SU-DHL-6 (cell line): ENCODE data around the gene KCNK3.

Experiments used
- H2AFZ ChIP-seq: fragments of 200-600 bp; sonication (generic); 2 replicates; pipeline ENCODE4 v1.6.1; 2014; ENCODE audit warnings: low read depth, mild to moderate bottlenecking, moderate library complexity, mixed read lengths, antibody characterized with exemption, low read length; ENCODE audit not compliant: severe bottlenecking
- H3F3A ChIP-seq: fragments of 200-600 bp; shearing (Covaris generic); 2 replicates; pipeline ENCODE4 v1.6.0; 2016; ENCODE audit warnings: antibody characterized with exemption, mild to moderate bottlenecking; ENCODE audit not compliant: insufficient read depth
- H3K27ac ChIP-seq: fragments of 200-600 bp; sonication (generic); 2 replicates; pipeline ENCODE4 v1.5.1; 2016; ENCODE audit warnings: low read depth, mild to moderate bottlenecking, low read length, moderate library complexity, mixed read lengths
- H3K27me3 ChIP-seq: fragments of 200-600 bp; sonication (generic), shearing (Covaris generic); 2 replicates; pipeline ENCODE4 v1.6.0; 2014; ENCODE audit warnings: mild to moderate bottlenecking, low read length
- H3K36me3 ChIP-seq: fragments of 200-600 bp; sonication (generic); 2 replicates; pipeline ENCODE4 v1.6.1; 2014; ENCODE audit warnings: mild to moderate bottlenecking, low read length, mixed read lengths
- H3K4me2 ChIP-seq: fragments of 300-600, 200-600 bp; shearing (Covaris generic), sonication (generic); 2 replicates; pipeline ENCODE4 v1.6.0; 2014; ENCODE audit warnings: low read length, low read depth, mild to moderate bottlenecking; ENCODE audit not compliant: poor library complexity, severe bottlenecking
- H3K4me3 ChIP-seq: fragments of 200-600 bp; sonication (generic); 2 replicates; pipeline ENCODE4 v1.5.1; 2014; ENCODE audit warnings: antibody characterized with exemption, low read length, mild to moderate bottlenecking, mixed read lengths; ENCODE audit not compliant: insufficient read depth, poor library complexity, severe bottlenecking
- H3K79me2 ChIP-seq: fragments of 200-600 bp; sonication (generic); 2 replicates; pipeline ENCODE4 v1.6.1; 2014; ENCODE audit warnings: mild to moderate bottlenecking, low read length, moderate library complexity; ENCODE audit not compliant: insufficient read depth
- H3K9ac ChIP-seq: fragments of 200-600 bp; sonication (generic); 2 replicates; pipeline ENCODE4 v1.7.0; 2014; ENCODE audit warnings: mild to moderate bottlenecking, low read length
- H3K9me2 ChIP-seq: fragments of 200-600 bp; sonication (generic); replicated peaks from 2 replicates; pipeline ENCODE4 v1.6.1; 2014; ENCODE audit warnings: low read length; ENCODE audit not compliant: insufficient read depth
- H3K9me3 ChIP-seq: fragments of 200-600 bp; sonication (generic); 2 replicates; pipeline ENCODE4 v1.6.1; 2014; ENCODE audit warnings: low read length, mixed read lengths; ENCODE audit not compliant: insufficient read depth
- H4K20me1 ChIP-seq: fragments of 200-600 bp; sonication (generic); 2 replicates; pipeline ENCODE4 v1.6.1; 2014; ENCODE audit warnings: low read depth, mild to moderate bottlenecking, antibody characterized with exemption, low read length, moderate library complexity, mixed read lengths
- CTCF ChIP-seq: fragments of 200-600 bp; sonication (generic); IDR thresholded peaks from one replicate; pipeline ENCODE4 v1.5.1; 2017; ENCODE audit warnings: antibody characterized with exemption, mild to moderate bottlenecking, low read length, moderate library complexity; ENCODE audit not compliant: insufficient read depth, poor library complexity, severe bottlenecking
- EZH2phosphoT487 ChIP-seq: fragments of 200-600 bp; sonication (generic), shearing (Covaris generic); conservative IDR thresholded peaks from 2 replicates; pipeline ENCODE4 v1.6.1; 2018; ENCODE audit warnings: mild to moderate bottlenecking, antibody characterized with exemption, low read length, moderate library complexity, mixed read lengths

Gene KCNK3

GRCh38 chr2:26711457-26712161 lies 19.1 kb downstream of the KCNK3 start:
- Histone ChIP-seq H3K4me3 (no peak overlapping the region), H3K9me3 (no peaks in the 10 kb centered on the region), H3K79me2 (no peaks in the 10 kb centered on the region), H3K9ac (no peak overlapping the region), H3K36me3 (no peaks in the 10 kb centered on the region), H3K27ac (no peak overlapping the region), H4K20me1 (no peaks in the 10 kb centered on the region), H3K4me2 (no peak overlapping the region), H2AFZ (no peak overlapping the region), H3F3A (no peaks in the 10 kb centered on the region), H3K9me2 (no peaks in the 10 kb centered on the region), H3K27me3 (no peaks in the 10 kb centered on the region)
- TF ChIP-seq EZH2phosphoT487 (no peak), CTCF (no peak)

- Histone ChIP-seq H3K9me2 (no peaks in the 10 kb centered on the region), H3K27ac (no peak overlapping the region), H2AFZ (no peak overlapping the region), H3K27me3 (no peaks in the 10 kb centered on the region), H3F3A (no peaks in the 10 kb centered on the region), H3K79me2 (no peaks in the 10 kb centered on the region), H3K36me3 (no peaks in the 10 kb centered on the region), H3K4me2 (no peak overlapping the region), H3K9me3 (no peaks in the 10 kb centered on the region), H4K20me1 (no peaks in the 10 kb centered on the region), H3K4me3 (no peak overlapping the region), H3K9ac (no peak overlapping the region)
- TF ChIP-seq CTCF (no peak), EZH2phosphoT487 (no peak)
Observed at GRCh38 chr2:26712486-26713465, 20.3 kb downstream of the KCNK3 start.

- Histone ChIP-seq H3K79me2 (no peaks in the 10 kb centered on the region), H3F3A (no peaks in the 10 kb centered on the region), H3K9ac (no peak overlapping the region), H3K9me2 (no peaks in the 10 kb centered on the region), H3K4me3 (no peak overlapping the region), H4K20me1 (no peaks in the 10 kb centered on the region), H2AFZ (no peak overlapping the region), H3K27ac (no peak overlapping the region), H3K4me2 (no peak overlapping the region), H3K9me3 (no peaks in the 10 kb centered on the region), H3K27me3 (no peaks in the 10 kb centered on the region), H3K36me3 (no peaks in the 10 kb centered on the region)
- TF ChIP-seq EZH2phosphoT487: no peak
- TF ChIP-seq CTCF: no peak
Observed at GRCh38 chr2:26715528-26716270, 23.2 kb downstream of the KCNK3 start.
